Coronary artery (tissue), 2 donors: ENCODE measurements around the gene NKX3-2.

Experiments
- DNase-seq: peaks from one replicate; pipeline ENCODE4 v3.0.0-alpha.2; 2017; ENCODE audit warnings: low spot score
- H3K27ac ChIP-seq, 2 donors: fragments of 200-600 bp; sonication (generic); one replicate each; pipeline ENCODE4 v1.5.1; 2016 to 2019
- H3K4me3 ChIP-seq: fragments of 200-600 bp; sonication (generic); 2 replicates; pipeline ENCODE4 v1.5.1; 2016; ENCODE audit warnings: mild to moderate bottlenecking, moderate library complexity
- TF ChIP-seq, protein P1 (sequence below): fragments of 200-600 bp; sonication (generic); IDR thresholded peaks from one replicate; pipeline ENCODE4 v1.5.1; 2019; ENCODE audit warnings: antibody characterized with exemption

Gene NKX3-2

DNA sequence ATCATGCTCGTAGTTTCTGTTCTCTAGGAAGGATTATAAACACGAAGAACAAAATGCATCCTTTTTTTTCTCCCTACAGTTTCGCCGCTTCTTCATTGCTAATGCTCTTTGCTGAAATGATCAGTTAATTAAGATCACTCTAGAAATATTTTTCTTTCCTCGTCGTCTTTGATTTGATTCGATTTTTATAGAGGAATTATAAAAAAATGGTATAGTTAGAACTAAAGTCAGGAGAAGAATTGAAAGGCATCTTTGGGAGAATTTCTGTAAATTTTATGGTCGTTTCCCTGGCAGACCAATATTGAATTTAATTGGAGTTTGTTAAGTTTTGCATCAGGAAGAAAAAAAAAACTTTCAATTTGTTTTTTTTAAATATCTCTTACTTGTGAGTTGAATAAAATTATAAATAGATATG is 1.1 kb upstream of the NKX3-2 start:
- no peak for DNase-seq
- Histone ChIP-seq H3K4me3 (peak overlapping the region; percentile 66), H3K27ac (no peak overlapping the region)
- TF ChIP-seq, protein P1, sequence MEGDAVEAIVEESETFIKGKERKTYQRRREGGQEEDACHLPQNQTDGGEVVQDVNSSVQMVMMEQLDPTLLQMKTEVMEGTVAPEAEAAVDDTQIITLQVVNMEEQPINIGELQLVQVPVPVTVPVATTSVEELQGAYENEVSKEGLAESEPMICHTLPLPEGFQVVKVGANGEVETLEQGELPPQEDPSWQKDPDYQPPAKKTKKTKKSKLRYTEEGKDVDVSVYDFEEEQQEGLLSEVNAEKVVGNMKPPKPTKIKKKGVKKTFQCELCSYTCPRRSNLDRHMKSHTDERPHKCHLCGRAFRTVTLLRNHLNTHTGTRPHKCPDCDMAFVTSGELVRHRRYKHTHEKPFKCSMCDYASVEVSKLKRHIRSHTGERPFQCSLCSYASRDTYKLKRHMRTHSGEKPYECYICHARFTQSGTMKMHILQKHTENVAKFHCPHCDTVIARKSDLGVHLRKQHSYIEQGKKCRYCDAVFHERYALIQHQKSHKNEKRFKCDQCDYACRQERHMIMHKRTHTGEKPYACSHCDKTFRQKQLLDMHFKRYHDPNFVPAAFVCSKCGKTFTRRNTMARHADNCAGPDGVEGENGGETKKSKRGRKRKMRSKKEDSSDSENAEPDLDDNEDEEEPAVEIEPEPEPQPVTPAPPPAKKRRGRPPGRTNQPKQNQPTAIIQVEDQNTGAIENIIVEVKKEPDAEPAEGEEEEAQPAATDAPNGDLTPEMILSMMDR, result no peak

DNA sequence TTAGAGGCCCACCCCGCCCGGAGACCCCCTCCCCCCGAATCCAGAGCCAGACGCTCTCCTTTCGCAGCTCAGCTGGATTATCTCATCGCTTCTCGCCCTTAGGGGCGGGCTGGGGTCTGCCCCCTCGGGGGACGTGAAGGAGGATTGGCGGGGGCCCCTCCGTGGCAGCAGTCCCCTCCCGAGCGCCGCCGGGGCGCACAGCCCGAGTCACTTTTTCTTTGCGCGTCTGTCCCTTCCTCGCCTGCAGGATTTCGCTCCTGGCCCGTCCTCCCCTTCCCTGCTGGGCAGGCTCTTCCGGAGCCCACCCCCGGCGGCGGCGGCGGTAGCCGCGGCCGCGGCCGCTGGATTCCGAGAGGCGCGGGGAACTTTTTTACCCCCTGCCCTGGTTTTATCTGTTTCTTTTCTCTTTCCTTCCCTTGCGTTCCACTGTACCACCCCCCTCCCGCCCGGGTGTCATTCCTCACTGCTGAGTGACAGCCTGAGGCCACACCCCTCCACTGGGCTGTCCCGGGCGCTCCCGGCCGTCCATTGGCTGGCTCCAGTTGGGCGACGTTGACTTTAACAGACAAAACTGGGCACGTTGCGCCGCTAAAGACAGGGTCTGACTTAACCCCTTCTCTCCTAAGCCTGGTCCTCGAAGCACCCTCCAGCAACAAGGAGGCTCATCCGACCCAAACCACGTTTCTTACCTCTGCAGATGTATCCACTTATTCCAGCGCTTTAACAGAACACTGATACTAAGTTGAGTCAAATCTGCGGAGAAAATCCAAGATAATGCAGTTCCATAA is 492 bp upstream of the NKX3-2 start:
- TF ChIP-seq, protein P1, result no peak
- no peak for DNase-seq
- Histone ChIP-seq H3K27ac (no peak overlapping the region), H3K4me3 (peak overlapping the region; percentile 66)

GRCh38 chr4:13543032-13543838 is 1.1 kb downstream of the NKX3-2 start:
- Histone ChIP-seq H3K4me3 (peak overlapping the region; percentile 66), H3K27ac (no peak overlapping the region)
- TF ChIP-seq, protein P1, result no peak
- no peak for DNase-seq

GRCh38 chr4:13542577-13543031 is 1.7 kb downstream of the NKX3-2 start:
- DNase-seq, result no peak
- peak overlapping the region; percentile 24 for H3K4me3 ChIP-seq
- no peak overlapping the region for H3K27ac ChIP-seq
- TF ChIP-seq, protein P1, result no peak

DNA sequence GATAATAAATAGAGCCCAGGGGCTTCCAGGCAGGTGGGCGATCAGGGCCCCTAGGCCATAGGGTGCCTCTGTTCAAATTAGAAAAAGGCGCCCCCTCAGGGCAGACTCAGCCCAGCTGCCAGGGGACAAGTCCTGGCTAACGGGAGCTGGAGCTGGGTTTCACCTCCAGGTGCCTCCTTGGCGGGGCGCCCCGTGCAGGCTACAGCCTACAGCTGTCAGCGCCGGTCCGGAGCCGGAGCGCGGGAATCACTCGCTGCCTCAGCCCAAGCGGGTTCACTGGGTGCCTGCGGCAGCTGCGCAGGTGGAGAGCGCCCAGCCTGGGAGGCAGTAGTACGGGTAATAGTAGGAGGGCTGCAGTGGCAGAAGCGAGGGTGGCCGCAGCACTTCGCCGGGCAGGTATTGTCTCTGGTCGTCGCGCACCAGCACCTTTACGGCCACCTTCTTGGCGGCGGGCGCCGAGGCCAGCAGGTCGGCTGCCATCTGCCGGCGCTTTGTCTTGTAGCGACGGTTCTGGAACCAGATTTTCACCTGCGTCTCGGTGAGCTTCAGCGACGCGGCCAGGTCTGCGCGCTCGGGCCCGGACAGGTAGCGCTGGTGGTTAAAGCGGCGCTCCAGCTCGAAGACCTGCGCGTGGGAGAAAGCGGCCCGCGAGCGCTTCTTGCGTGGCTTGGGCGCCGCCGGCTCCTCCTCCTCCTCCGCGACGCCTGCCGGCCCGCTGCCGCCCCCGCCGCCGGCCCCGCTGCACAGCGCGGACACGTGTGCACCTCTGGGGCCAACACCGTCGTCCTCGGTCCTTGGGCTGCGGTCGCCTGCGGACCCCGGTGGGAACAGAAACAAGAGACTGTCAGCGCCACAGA is 2.4 kb downstream of the NKX3-2 start:
- Histone ChIP-seq H3K4me3 (peak overlapping the region; percentile 24), H3K27ac (no peak overlapping the region)
- DNase-seq, result no peak
- TF ChIP-seq, protein P1, result no peak

GRCh38 chr4:13541176-13541604 is 3.1 kb downstream of the NKX3-2 start:
- no peak for DNase-seq
- TF ChIP-seq, protein P1, result no peak
- no peak overlapping the region for H3K4me3 ChIP-seq
- H3K27ac ChIP-seq, result no peak overlapping the region
